Trophoblast cell (in vitro differentiated cells and primary cell): Measurements from ENCODE around the gene YY1.

Experiments used
- DNase-seq, 2 donors: peaks; one replicate each; pipeline ENCODE4 v3.0.0-alpha.2; 2016
- H2AFZ ChIP-seq: 2 replicates; pipeline ENCODE4 v1.6.1; 2013; ENCODE audit warnings: low read length, moderate library complexity, mild to moderate bottlenecking; ENCODE audit not compliant: insufficient read depth, poor library complexity
- H2AK5ac ChIP-seq: 2 replicates; pipeline ENCODE4 v1.6.1; 2013; ENCODE audit warnings: mild to moderate bottlenecking, low read length
- H2BK120ac ChIP-seq: 2 replicates; pipeline ENCODE4 v1.6.1; 2013; ENCODE audit warnings: low read length, mild to moderate bottlenecking, moderate library complexity; ENCODE audit not compliant: insufficient read depth, poor library complexity
- H2BK12ac ChIP-seq: 2 replicates; pipeline ENCODE4 v1.6.1; 2013; ENCODE audit warnings: mild to moderate bottlenecking, low read length, moderate library complexity
- H2BK5ac ChIP-seq: 2 replicates; pipeline ENCODE4 v1.6.1; 2013; ENCODE audit warnings: low read length, low read depth, moderate library complexity, mild to moderate bottlenecking; ENCODE audit not compliant: poor library complexity
- H3K14ac ChIP-seq: 2 replicates; pipeline ENCODE4 v1.6.1; 2013; ENCODE audit warnings: mild to moderate bottlenecking, low read length
- H3K18ac ChIP-seq: 2 replicates; pipeline ENCODE4 v1.6.1; 2013; ENCODE audit warnings: mild to moderate bottlenecking, low read length
- H3K23ac ChIP-seq: 2 replicates; pipeline ENCODE4 v1.6.1; 2013; ENCODE audit warnings: low read length
- H3K27ac ChIP-seq: 2 replicates; pipeline ENCODE4 v1.5.1; 2013; ENCODE audit warnings: low read depth, mild to moderate bottlenecking, inconsistent platforms, low read length, moderate library complexity
- H3K27me3 ChIP-seq: 2 replicates; pipeline ENCODE4 v1.6.1; 2013; ENCODE audit warnings: inconsistent platforms, mild to moderate bottlenecking, low read length, moderate library complexity; ENCODE audit not compliant: insufficient read depth
- H3K36me3 ChIP-seq, 2 experiments: 1 replicate in 1 of 2; 2 replicates in 1 of 2; pipeline ENCODE4 v1.6.1; 2013; ENCODE audit warnings: low read length in 2 of 2, mild to moderate bottlenecking in 2 of 2, moderate library complexity in 1 of 2; ENCODE audit not compliant: insufficient read depth in 2 of 2, control insufficient read depth in 1 of 2
- H3K4ac ChIP-seq: 2 replicates; pipeline ENCODE4 v1.6.1; 2013; ENCODE audit warnings: low read depth, mild to moderate bottlenecking, low read length, moderate library complexity
- H3K4me1 ChIP-seq, 2 experiments: 1 replicate in 1 of 2; 2 replicates in 1 of 2; pipeline ENCODE4 v1.6.1; 2013; ENCODE audit warnings: low read length in 2 of 2, mild to moderate bottlenecking in 2 of 2, moderate library complexity in 1 of 2; ENCODE audit not compliant: insufficient read depth in 2 of 2, control insufficient read depth in 1 of 2
- H3K4me2 ChIP-seq: 2 replicates; pipeline ENCODE4 v1.6.1; 2013; ENCODE audit warnings: inconsistent platforms, mild to moderate bottlenecking, low read length, moderate library complexity
- H3K4me3 ChIP-seq: 2 replicates; pipeline ENCODE4 v1.5.1; 2013; ENCODE audit warnings: mild to moderate bottlenecking, low read depth, low read length, inconsistent platforms
- H3K79me1 ChIP-seq: one replicate; pipeline ENCODE4 v1.6.1; 2013; ENCODE audit warnings: low read length
- H3K79me2 ChIP-seq: 2 replicates; pipeline ENCODE4 v1.6.1; 2013; ENCODE audit warnings: low read length, mild to moderate bottlenecking; ENCODE audit not compliant: control insufficient read depth, insufficient read depth, poor library complexity
- H3K9ac ChIP-seq: 2 replicates; pipeline ENCODE4 v1.6.1; 2013; ENCODE audit warnings: mild to moderate bottlenecking, low read length
- H3K9me3 ChIP-seq: 2 replicates; pipeline ENCODE4 v1.6.1; 2013; ENCODE audit warnings: low read depth, mild to moderate bottlenecking, control low read depth, inconsistent platforms, low read length; ENCODE audit not compliant: insufficient read depth
- H4K12ac ChIP-seq: 2 replicates; pipeline ENCODE4 v1.6.1; 2013; ENCODE audit warnings: low read depth, mild to moderate bottlenecking, low read length, moderate library complexity
- H4K8ac ChIP-seq: 2 replicates; pipeline ENCODE4 v1.6.1; 2013; ENCODE audit warnings: low read depth, mild to moderate bottlenecking, low read length, moderate library complexity
- H4K91ac ChIP-seq: one replicate; pipeline ENCODE4 v1.6.1; 2013; ENCODE audit warnings: low read depth, mild to moderate bottlenecking, low read length, moderate library complexity
- WGBS: extraction: QIAGEN DNeasy Blood & Tissue Kit; methylation state at CpG from one replicate; pipeline ENCODE4 v1.1.7; 2013; ENCODE audit warnings: missing lambda C conversion rate; ENCODE audit not compliant: insufficient read length, insufficient coverage; ENCODE audit errors: extremely low coverage; 5-methylcytosine and 5-hydroxymethylcytosine counted together

YY1 gene

GRCh38 chr14:100211893-100212292 is 27.1 kb upstream of the YY1 start:
- Histone ChIP-seq H3K18ac (no peak overlapping the region), H2AK5ac (no peak overlapping the region), H2BK5ac (no peak overlapping the region), H3K27me3 (no peaks in the 10 kb centered on the region), H2BK120ac (no peak overlapping the region), H3K14ac (no peak overlapping the region), H3K9me3 (peaks cover 2% of the 10 kb centered on the region), H3K4me3 (no peak overlapping the region), H3K23ac (no peak overlapping the region), H3K79me2 (peaks cover 6% of the 10 kb centered on the region), H2BK12ac (no peak overlapping the region), H3K27ac (no peak overlapping the region), H4K8ac (no peak overlapping the region), H3K4me1 (peaks cover 7 to 8% of the 10 kb centered on the region in 2 experiments), H3K4me2 (no peak overlapping the region), H3K9ac (no peak overlapping the region), H4K91ac (no peak overlapping the region), H2AFZ (no peak overlapping the region), H3K4ac (no peak overlapping the region), H4K12ac (no peak overlapping the region), H3K79me1 (peaks cover 9% of the 10 kb centered on the region), H3K36me3 (no peaks in the 10 kb centered on the region)
- no CpG with 5 or more reads among the region's 7 CpGs for WGBS
- DNase-seq = no peak

- DNase-seq = no peak
- Histone ChIP-seq H3K9ac (no peak overlapping the region), H4K12ac (no peak overlapping the region), H3K4ac (no peak overlapping the region), H2BK12ac (no peak overlapping the region), H2BK120ac (no peak overlapping the region), H4K91ac (no peak overlapping the region), H3K27ac (no peak overlapping the region), H3K18ac (no peak overlapping the region), H3K79me2 (peaks cover 6% of the 10 kb centered on the region), H3K79me1 (peaks cover 9% of the 10 kb centered on the region), H3K27me3 (no peaks in the 10 kb centered on the region), H3K4me3 (no peak overlapping the region), H2BK5ac (no peak overlapping the region), H3K14ac (no peak overlapping the region), H4K8ac (no peak overlapping the region), H3K9me3 (no peaks in the 10 kb centered on the region), H3K4me1 (peaks cover 7 to 8% of the 10 kb centered on the region in 2 experiments), H2AFZ (no peak overlapping the region), H3K36me3 (no peaks in the 10 kb centered on the region), H2AK5ac (no peak overlapping the region), H3K23ac (no peak overlapping the region), H3K4me2 (no peak overlapping the region)
- no CpG with 5 or more reads among the region's 7 CpGs for WGBS
These were observed 26.2 kb upstream of the YY1 start for GRCh38 chr14:100212476-100213333.

- peak overlapping the region; percentile 65 for H3K4ac ChIP-seq
- H3K79me1 ChIP-seq = peaks cover 9% of the 10 kb centered on the region
- H3K27ac ChIP-seq = no peak overlapping the region
- H3K4me2 ChIP-seq = peak overlapping the region; percentile 98
- peaks cover 7 to 8% of the 10 kb centered on the region in 2 experiments for H3K4me1 ChIP-seq
- no peak for DNase-seq
- peak overlapping the region; percentile 90 for H4K91ac ChIP-seq
- H3K14ac ChIP-seq = peak overlapping the region; percentile 78
- peak overlapping the region; percentile 59 for H2BK120ac ChIP-seq
- H3K18ac ChIP-seq = peak overlapping the region; percentile 80
- no peak overlapping the region for H3K23ac ChIP-seq
- no peaks in the 10 kb centered on the region for H3K36me3 ChIP-seq
- WGBS = no CpG with 5 or more reads among the region's 15 CpGs
- H3K9me3 ChIP-seq = no peaks in the 10 kb centered on the region
- peak overlapping the region; percentile 82 for H3K4me3 ChIP-seq
- no peak overlapping the region for H3K9ac ChIP-seq
- peak overlapping the region; percentile 91 for H4K8ac ChIP-seq
- peak overlapping the region; percentile 61 for H2AFZ ChIP-seq
- H4K12ac ChIP-seq = peak overlapping the region; percentile 78
- peak overlapping the region; percentile 69 for H2AK5ac ChIP-seq
- H2BK5ac ChIP-seq = peak overlapping the region; percentile 35
- no peak overlapping the region for H2BK12ac ChIP-seq
- peaks cover 6% of the 10 kb centered on the region for H3K79me2 ChIP-seq
- H3K27me3 ChIP-seq = no peaks in the 10 kb centered on the region
These were observed 25.4 kb upstream of the YY1 start for GRCh38 chr14:100213587-100213955.

GRCh38 chr14:100213956-100214769 is 24.8 kb upstream of the YY1 start:
- Histone ChIP-seq H3K4me1 (peaks cover 7 to 8% of the 10 kb centered on the region in 2 experiments), H3K9me3 (no peaks in the 10 kb centered on the region), H2AFZ (peak overlapping the region; percentile 61), H3K79me2 (peaks cover 6% of the 10 kb centered on the region), H3K4me3 (peak overlapping the region; percentile 82), H4K12ac (peak overlapping the region; percentile 78), H3K36me3 (no peaks in the 10 kb centered on the region), H3K4me2 (peak overlapping the region; percentile 98), H3K79me1 (peaks cover 9% of the 10 kb centered on the region), H2AK5ac (peak overlapping the region; percentile 69), H4K91ac (peak overlapping the region; percentile 90), H3K23ac (no peak overlapping the region), H2BK5ac (peak overlapping the region; percentile 35), H3K27ac (peak overlapping the region; percentile 50), H3K27me3 (no peaks in the 10 kb centered on the region), H3K9ac (peak overlapping the region; percentile 91), H3K4ac (peak overlapping the region; percentile 65), H2BK120ac (peak overlapping the region; percentile 59), H3K18ac (peak overlapping the region; percentile 80), H3K14ac (peak overlapping the region; percentile 78), H4K8ac (peak overlapping the region; percentile 91), H2BK12ac (no peak overlapping the region)
- no CpG with 5 or more reads among the region's 90 CpGs for WGBS
- peak; percentile 92 to 95 for DNase-seq
